Measurements from ENCODE around the gene EHBP1. TPM values are rescaled to one million over a fixed set of nuclear protein-coding genes. Genes with fewer than 3 reads are reported as not detected.

EHBP1 gene
- polyA plus RNA-seq, 3 donors: 44.8 to 54.3 (median 50.8) TPM

DNA sequence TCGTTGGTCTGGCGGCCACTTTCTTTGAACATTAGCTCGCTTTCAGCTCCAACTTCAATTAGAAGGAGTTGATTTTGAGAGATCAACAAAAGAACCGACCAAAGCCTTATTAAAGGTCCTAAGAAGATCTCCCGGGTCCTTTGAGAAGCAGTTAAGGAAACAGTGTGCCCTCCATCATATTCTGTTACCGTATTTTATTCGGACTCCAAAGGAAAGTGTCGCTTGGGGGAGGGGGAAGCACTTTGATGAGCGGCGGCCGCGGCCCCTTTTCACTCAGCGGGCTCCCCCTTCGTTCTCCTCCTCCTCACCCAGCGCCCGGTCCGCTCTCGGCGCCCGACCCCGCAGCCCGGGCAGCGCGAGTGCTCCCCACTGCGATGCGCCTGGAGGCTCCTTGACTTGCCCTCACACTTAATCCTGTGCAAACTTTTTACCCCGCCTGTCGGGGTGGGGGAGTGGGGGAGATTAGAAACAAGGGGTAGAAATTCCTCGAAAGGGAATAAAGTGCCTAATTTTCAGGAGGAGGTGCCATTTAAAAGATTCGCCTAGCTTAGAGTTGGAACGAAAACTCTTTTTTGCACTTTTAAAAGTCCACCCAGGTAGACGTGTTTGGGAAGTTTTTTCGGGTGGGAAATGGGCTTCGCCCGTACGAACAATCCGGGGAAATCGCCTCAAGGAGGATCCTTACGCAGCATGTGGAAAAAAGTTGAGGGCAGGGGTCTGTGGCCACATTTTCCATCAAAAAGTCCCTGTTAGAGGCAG, 343.9 kb downstream of the EHBP1 start:
- no peak for DNase-seq (ENCODE audit: extremely low read depth in 1 of 11, low read depth in 9 of 11, low spot score in 4 of 11)

- DNase-seq (ENCODE audit: extremely low read depth in 1 of 11, low read depth in 9 of 11, low spot score in 4 of 11): no peak
Observed at GRCh38 chr2:63049970-63050333, 344.4 kb downstream of the EHBP1 start.

GRCh38 chr2:63050334-63051041, 345.0 kb downstream of the EHBP1 start, which contains the start of gene OTX1:
OTX1 (plus strand) TSS chr2:63050830; CDS start chr2:63052991, 2,161 bp downstream.
- DNase-seq (ENCODE audit: extremely low read depth in 1 of 11, low read depth in 9 of 11, low spot score in 4 of 11): no peak

DNA sequence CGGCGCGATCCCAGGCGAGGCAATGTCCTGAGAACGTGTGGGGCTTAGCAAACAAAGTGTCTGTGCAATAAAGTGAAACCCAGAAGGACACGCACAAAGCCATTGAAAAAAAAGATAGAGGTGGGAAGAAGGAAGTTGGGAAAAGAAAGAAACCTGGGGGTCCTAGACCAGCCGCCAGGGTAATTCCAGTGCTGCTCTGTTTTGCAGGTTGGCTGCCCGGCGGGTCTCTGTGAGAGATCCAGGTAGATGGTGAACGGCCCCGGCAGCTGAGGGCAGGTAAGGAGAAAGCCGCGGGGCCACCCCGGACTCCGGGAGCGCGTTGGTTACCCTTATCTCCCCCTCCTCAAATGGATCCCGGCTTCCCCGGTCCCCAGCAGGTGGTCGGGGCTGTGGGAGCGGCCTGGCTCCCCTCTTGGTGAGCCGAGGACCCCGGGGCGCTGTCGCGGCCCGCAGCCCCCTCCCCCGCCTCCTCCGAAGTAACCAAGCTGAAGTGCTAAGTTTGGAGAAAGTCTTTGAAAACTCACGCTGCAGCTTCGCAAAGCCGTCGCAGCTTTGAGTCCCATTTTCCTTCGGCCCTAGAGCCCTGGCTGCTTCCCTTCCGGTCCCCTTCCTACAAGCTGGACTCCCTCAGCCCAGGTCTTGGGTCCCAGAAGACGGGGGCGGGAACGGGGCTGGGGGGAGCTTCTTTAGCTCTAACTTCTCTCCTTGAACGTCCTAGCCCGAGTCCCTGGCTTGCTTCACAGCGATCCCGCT, 345.7 kb downstream of the EHBP1 start:
- no peak for DNase-seq (ENCODE audit: extremely low read depth in 1 of 11, low read depth in 9 of 11, low spot score in 4 of 11)

DNA sequence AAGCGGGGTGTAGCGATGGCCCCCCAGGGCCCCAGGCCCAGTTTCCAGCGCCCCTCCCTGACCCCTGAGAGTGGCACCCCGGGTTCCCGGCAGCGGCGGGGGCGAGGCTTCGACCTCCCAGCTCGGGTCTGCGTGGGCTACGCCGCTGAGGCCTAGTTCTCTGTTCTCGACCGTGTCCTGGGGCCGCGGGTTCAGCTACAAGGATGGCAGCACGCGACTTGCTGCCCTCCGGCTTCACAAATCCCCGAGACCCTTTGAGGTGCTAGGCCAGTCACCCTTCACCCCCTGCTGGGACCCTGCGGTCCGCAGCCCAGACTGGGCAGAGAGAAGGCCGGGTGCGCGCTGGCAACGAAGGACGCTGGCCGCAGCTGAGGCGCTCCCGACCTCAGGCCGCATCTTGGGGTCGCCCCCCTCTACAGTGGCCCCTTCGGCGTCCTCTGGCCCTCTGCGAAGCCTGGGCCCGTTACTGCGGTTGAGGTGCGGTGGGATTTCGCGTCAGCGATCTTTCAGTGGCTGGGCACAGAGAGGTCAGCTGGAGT, 346.4 kb downstream of the EHBP1 start:
- no peak for DNase-seq (ENCODE audit: extremely low read depth in 1 of 11, low read depth in 9 of 11, low spot score in 4 of 11)

- DNase-seq (ENCODE audit: extremely low read depth in 1 of 11, low read depth in 9 of 11, low spot score in 4 of 11): no peak
Observed at GRCh38 chr2:63052411-63053080, 347.0 kb downstream of the EHBP1 start.

- DNase-seq (ENCODE audit: extremely low read depth in 1 of 11, low read depth in 9 of 11, low spot score in 4 of 11): no peak
Observed at GRCh38 chr2:63053081-63053888, 347.8 kb downstream of the EHBP1 start.

DNA sequence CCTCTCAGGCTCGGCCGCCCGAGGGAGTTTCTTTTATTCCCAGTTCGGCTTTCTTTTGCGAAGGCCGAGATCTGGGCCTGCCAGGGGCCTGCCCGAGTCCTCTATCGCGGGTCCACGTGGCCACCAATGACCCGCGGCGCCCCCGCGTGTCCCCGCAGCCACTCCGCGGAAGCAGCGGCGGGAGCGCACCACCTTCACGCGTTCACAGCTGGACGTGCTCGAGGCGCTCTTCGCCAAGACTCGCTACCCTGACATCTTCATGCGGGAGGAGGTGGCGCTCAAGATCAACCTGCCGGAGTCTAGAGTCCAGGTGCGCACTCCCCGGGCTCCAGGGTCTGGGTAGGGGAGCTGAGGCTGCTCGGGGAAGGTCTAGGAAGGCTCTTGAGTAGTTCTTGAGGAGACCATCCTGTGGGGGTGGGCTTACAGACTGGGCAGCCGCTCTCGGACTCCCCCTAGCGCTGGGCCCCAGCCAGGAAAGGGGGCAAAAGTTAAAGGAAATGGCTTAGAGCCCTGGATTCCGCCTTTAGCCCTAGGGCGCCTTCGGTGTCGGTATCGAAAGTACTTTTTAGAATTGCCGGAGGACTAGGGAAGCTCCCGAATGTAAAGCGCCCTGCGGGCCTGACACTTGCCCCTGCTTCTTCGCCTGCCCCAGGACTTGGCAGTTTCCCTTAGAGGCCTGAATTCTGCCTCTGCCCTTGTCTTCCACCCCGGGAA, 348.5 kb downstream of the EHBP1 start:
- no peak for DNase-seq (ENCODE audit: extremely low read depth in 1 of 11, low read depth in 9 of 11, low spot score in 4 of 11)

DNA sequence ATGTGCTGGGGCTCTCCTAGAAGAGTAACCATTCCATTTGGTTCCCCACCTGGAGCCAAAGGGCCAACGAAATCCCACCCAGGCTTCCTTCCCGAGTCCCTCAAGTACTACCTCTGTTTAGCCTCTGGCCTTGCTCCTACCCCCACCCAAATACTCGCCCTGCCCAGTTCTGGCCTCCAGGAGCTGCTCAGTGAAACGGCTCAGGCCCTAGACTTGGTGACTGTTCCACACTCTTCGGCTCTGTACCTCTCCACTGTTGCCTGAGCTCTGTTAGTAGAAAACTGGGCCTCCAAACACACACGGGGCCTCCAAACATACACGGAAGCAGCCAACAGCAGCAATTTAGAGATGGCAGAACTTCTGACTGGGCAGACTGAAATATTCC, 349.3 kb downstream of the EHBP1 start:
- DNase-seq (ENCODE audit: extremely low read depth in 1 of 11, low read depth in 9 of 11, low spot score in 4 of 11): no peak

DNA sequence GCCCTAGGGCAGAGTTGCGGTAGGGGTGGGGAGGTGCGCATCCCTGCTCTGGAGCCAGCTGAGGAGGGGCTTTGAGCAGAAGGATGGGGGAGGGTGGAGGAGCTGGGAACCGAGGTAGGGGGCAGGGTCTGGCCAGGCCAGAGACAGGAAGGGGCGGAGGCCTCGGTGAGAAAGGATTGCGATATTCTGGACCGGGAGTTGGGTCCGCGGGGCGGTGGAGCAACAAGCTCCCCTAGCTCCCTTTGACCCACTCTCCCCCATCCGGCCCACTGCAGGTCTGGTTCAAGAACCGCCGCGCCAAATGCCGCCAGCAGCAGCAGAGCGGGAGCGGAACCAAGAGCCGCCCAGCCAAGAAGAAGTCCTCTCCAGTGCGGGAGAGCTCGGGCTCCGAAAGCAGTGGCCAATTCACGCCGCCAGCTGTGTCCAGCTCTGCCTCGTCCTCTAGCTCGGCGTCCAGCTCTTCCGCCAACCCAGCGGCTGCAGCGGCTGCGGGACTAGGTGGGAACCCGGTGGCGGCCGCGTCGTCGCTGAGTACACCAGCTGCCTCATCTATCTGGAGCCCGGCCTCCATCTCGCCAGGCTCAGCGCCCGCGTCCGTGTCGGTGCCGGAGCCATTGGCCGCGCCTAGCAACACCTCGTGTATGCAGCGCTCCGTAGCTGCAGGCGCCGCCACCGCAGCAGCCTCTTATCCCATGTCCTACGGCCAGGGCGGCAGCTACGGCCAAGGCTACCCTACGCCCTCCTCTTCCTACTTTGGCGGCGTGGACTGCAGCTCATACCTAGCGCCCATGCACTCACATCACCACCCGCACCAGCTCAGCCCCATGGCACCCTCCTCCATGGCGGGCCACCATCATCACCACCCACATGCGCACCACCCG, 350.0 kb downstream of the EHBP1 start:
- no peak for DNase-seq (ENCODE audit: extremely low read depth in 1 of 11, low read depth in 9 of 11, low spot score in 4 of 11)

- DNase-seq (ENCODE audit: extremely low read depth in 1 of 11, low read depth in 9 of 11, low spot score in 4 of 11): no peak
Observed at GRCh38 chr2:63056107-63057050, 350.9 kb downstream of the EHBP1 start.

DNA sequence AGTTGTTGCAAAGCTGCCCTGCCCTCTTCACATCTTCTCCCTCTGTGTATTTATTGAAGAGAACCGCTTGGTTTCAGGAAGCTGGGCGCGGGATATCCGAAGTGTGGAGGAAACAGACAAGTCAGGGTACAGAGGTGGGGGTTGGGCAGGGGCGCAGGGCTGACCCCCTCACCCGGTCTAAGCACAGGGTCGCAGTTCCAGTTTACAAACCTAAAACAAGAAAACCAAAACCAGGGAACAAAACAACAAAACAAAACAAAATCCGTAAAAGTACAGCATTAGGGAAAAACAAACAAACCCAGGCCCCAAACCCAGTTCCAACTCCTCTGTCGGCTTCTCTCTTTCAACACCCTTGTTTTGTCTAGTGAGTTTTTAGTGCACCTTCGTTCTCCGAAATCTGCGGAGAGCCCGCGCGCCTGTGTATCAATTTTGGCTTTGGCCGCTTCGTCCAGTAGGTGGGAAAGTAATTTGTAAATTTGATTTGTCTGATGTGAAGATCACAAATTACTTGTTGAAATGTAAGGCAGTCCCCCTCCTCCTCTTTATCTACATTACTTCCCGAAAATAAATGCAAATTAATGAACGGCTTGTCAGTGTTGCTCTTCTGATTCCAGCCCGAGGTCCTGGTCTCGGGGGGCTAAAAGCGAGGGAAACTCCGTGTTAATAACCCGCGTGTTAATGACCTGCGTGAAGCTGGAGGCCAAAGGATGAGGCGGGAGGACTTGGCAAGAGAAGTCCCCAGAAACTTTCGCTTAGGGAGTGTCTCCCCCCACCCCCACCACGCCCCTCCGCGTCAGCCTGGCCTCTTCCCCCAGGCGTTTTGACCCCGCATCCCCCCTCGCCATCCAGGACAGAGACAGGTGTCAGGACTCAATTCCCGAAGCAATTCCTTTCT, 352.0 kb downstream of the EHBP1 start:
- no peak for DNase-seq (ENCODE audit: extremely low read depth in 1 of 11, low read depth in 9 of 11, low spot score in 4 of 11)

- peak in 1 of 11 donors; percentile 42 for DNase-seq (ENCODE audit: extremely low read depth in 1 of 11, low read depth in 9 of 11, low spot score in 4 of 11)
Observed at GRCh38 chr2:63058144-63058920, 352.8 kb downstream of the EHBP1 start.

Measured in renal cortex interstitium (tissue), 11 donors.